ENCODE data around the gene GREM2. TPM values are rescaled to one million over a fixed set of nuclear protein-coding genes. Genes with fewer than 3 reads are reported as not detected.

Gene GREM2
- total RNA-seq, 4 donors from 2014 or later: 0.22 TPM; not detected in 3

DNA sequence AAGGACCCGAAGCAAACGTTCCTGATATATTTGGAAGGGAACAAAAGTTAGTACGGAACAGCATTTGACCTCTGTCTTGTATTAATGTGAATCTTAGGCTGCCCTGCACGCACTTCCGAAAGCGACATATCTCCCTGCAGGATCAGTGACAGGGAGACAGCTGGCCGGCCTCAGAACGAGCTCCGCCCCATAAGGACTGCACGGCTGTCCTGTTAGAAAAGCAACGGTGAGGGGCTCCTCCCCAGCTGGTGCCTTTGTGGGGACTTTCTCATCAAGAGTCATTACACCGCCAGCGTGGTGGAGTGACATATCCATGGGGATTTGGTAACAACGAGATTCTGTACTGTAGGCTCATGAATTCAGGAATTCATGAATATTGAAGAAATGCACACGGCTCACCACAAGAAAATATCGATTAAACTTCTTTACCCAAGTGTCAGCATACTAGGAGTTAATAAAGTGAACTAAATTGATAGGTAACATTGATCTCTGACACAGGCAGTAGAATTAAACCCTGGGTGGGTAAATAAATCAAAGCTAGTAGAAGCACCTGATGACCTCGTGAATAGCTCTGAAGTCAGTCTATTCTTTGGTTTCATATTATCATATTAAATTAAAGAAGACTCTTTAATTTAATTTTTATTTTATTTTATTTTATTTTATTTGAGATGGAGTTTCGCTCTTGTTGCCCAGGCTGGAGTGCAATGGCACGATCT, 8.1 kb upstream of the GREM2 start:
- TF ChIP-seq, protein P1, sequence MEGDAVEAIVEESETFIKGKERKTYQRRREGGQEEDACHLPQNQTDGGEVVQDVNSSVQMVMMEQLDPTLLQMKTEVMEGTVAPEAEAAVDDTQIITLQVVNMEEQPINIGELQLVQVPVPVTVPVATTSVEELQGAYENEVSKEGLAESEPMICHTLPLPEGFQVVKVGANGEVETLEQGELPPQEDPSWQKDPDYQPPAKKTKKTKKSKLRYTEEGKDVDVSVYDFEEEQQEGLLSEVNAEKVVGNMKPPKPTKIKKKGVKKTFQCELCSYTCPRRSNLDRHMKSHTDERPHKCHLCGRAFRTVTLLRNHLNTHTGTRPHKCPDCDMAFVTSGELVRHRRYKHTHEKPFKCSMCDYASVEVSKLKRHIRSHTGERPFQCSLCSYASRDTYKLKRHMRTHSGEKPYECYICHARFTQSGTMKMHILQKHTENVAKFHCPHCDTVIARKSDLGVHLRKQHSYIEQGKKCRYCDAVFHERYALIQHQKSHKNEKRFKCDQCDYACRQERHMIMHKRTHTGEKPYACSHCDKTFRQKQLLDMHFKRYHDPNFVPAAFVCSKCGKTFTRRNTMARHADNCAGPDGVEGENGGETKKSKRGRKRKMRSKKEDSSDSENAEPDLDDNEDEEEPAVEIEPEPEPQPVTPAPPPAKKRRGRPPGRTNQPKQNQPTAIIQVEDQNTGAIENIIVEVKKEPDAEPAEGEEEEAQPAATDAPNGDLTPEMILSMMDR (IDR thresholded peaks at IDR 0.05; ENCODE audit: low read depth): no peak

DNA sequence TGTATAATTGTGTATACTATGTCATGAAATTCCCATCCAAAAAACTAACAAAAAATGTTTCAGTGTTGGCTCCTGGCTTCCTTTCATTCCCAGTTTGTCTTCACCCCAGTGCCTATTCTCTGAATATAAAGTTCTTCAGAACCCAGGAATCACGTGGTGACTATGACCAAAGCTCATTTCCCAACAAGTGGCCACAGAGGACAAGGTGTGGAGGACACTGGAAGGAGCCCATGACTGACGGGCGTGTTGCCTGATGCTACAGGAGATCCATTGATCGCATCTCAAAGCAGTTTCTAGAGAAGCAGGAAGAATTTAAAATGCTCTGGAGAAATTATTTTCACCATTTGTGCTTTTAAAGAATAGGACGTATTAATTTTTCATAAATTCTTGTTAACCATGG, 7.4 kb upstream of the GREM2 start:
- TF ChIP-seq, protein P1 (IDR thresholded peaks at IDR 0.05; ENCODE audit: low read depth): no peak

GRCh38 chr1:240618946-240619345, 7.0 kb upstream of the GREM2 start:
- TF ChIP-seq, protein P1 (IDR thresholded peaks at IDR 0.05; ENCODE audit: low read depth): no peak

- TF ChIP-seq, protein P1 (IDR thresholded peaks at IDR 0.05; ENCODE audit: low read depth): no peak
Observed at GRCh38 chr1:240616018-240616417, 4.1 kb upstream of the GREM2 start.

DNA sequence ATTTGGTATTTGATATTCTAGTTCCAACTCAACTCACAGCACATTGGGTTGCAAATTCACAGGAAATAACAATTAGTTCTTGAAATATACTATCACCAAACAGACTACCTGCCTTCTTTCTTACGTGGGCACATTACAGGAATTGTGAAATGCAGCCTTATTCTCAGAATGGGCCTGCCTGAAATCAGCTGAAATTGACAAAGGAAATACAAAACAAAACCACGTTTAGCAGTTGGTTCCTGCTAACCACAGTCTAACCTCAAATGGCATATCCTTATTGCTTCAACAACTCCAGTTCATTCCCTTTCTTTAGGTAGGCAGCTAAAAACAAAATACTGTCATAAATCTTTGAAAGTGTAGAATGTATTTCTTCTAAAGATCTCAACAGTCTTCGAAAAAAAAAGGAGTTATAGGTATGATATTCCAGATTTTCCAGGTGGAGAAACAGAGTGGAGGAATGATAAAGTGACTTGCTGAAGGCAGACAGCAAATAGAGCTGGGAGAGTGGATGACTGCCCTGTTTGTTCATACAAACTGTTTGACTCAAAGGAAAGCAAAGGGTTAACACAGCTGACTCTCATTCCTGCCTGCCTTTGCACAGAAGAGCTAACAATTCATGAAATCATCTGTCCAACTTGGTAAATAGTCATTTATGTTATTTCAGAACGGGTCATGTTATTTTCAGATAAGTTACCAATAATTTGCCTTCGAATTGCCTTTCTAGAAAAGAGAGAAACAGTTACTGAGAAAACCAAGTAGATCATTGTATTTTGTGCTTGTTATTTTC, 1.6 kb upstream of the GREM2 start:
- TF ChIP-seq, protein P1 (IDR thresholded peaks at IDR 0.05; ENCODE audit: low read depth): no peak

DNA sequence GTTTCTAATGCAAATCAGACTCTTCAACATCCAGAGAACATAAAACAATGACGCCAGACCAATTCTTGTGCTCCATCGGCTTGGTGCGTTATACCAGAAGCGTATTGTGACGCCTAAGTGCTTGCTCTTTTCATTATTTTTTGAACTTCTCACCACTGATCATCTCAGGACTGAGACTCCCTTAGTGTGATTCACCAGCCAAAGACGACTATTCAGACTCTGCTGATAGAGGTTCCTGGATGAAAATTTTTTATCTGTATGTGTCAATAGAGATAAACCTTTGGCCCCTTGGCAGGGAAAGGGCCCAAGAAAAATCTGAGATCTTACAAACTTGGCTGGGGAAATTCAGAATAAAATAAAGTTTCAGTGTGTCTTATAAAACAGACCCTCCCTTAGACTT, 856 bp upstream of the GREM2 start:
- TF ChIP-seq, protein P1 (IDR thresholded peaks at IDR 0.05; ENCODE audit: low read depth): no peak

DNA sequence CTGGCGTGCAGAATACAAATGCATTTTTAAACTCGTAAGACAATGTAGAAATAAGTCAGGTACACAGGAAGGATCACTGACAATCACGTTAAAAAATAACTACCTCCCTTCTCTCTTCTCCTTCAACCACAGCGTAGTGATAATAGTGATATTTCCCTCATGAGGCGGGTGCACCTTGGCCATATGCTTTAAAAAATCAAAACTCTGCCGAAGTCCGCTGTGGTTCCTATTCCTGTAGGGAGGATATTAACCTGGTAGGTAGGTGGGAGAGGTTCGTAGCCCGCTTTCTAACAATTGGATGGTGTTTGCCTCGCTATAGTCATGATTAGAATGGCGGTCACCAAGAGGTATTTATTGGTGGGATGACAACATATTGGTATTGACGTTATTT, 732 bp downstream of the GREM2 start:
- TF ChIP-seq, protein P1 (IDR thresholded peaks at IDR 0.05; ENCODE audit: low read depth): no peak

Data from subcutaneous adipose tissue (tissue), 4 donors.